Renal cortex interstitium (tissue), 11 donors: ENCODE data around the gene PRDM11. TPM values are rescaled to one million over a fixed set of nuclear protein-coding genes. Genes with fewer than 3 reads are reported as not detected.
"Not testable (repeated sequence)": the region's sequence is repeated elsewhere in the genome, so short reads cannot be mapped to it uniquely, and the experiment has no call there.

Experiments used
- DNase-seq, 11 donors: peaks; one replicate each; pipeline ENCODE4 v3.0.0-alpha.2; 2013; ENCODE audit warnings: low read depth in 9 of 11, low spot score in 4 of 11; ENCODE audit errors: extremely low read depth in 1 of 11
- polyA plus RNA-seq, 3 donors: library from polyadenylated mRNA; unstranded; fragments of 120-200 nt; gene quantifications; one replicate each; pipeline ENCODE4 v1.2.1, GENCODE V29; 2013; ENCODE audit not compliant: insufficient read length in 3 of 3

Gene PRDM11
- polyA plus RNA-seq, 3 donors, result 19.8 to 26.1 (median 21.4) TPM

- DNase-seq, result no peak
Measured at GRCh38 chr11:45246241-45246640, 99.8 kb downstream of the PRDM11 start.

- DNase-seq, result no peak
Measured at GRCh38 chr11:45247433-45247832, 101.0 kb downstream of the PRDM11 start.

GRCh38 chr11:45248501-45249011 is 102.1 kb downstream of the PRDM11 start:
- no peak for DNase-seq

- not testable (repeated sequence) for DNase-seq
Measured at GRCh38 chr11:45249372-45249771, 102.9 kb downstream of the PRDM11 start.

GRCh38 chr11:45250035-45250718 is 103.7 kb downstream of the PRDM11 start:
- DNase-seq, result peak in 8 of 11 donors; percentile 5 to 47 (median 18)

GRCh38 chr11:45252134-45252856 is 105.9 kb downstream of the PRDM11 start:
- DNase-seq, result peak in 2 of 11 donors; percentile 10 to 19

- DNase-seq, result no peak
Measured at GRCh38 chr11:45252877-45253276, 106.4 kb downstream of the PRDM11 start.

- DNase-seq, result no peak
Measured at GRCh38 chr11:45253640-45254039, 107.2 kb downstream of the PRDM11 start.

GRCh38 chr11:45254070-45254469 is 107.6 kb downstream of the PRDM11 start:
- DNase-seq, result no peak

GRCh38 chr11:45258982-45259530 is 112.6 kb downstream of the PRDM11 start:
- no peak for DNase-seq

GRCh38 chr11:45259592-45259991 is 113.2 kb downstream of the PRDM11 start:
- no peak for DNase-seq

- DNase-seq, result no peak
Measured at GRCh38 chr11:45260071-45260470, 113.6 kb downstream of the PRDM11 start.

- DNase-seq, result no peak
Measured at GRCh38 chr11:45262900-45263299, 116.5 kb downstream of the PRDM11 start.

GRCh38 chr11:45263773-45264172 is 117.3 kb downstream of the PRDM11 start:
- DNase-seq, result no peak

GRCh38 chr11:45264839-45265515 is 118.5 kb downstream of the PRDM11 start:
- no peak for DNase-seq

GRCh38 chr11:45265969-45266675 is 119.7 kb downstream of the PRDM11 start:
- no peak for DNase-seq

- no peak for DNase-seq
Measured at GRCh38 chr11:45266676-45267020, 120.2 kb downstream of the PRDM11 start.

GRCh38 chr11:45267052-45267451 is 120.6 kb downstream of the PRDM11 start:
- no peak for DNase-seq

- DNase-seq, result no peak
Measured at GRCh38 chr11:45267652-45268299, 121.3 kb downstream of the PRDM11 start.
